ENCODE results near the gene CTNND2.

CTNND2 gene

GRCh38 chr5:11504065-11504885, 400.0 kb downstream of the CTNND2 start:
- no peak for DNase-seq (ENCODE audit: low read depth)

GRCh38 chr5:11502783-11503182, 401.5 kb downstream of the CTNND2 start:
- H3K4me3 ChIP-seq (ENCODE audit: low read depth, low read length) = no peak overlapping the region
- no peak for TF ChIP-seq CTCF (conservative IDR thresholded peaks at IDR 0.05; ENCODE audit: low read depth, low read length)

More at GRCh38 chr5:11504065-11504885, 400.0 kb downstream of the CTNND2 start:
- no peak for TF ChIP-seq CTCF (conservative IDR thresholded peaks at IDR 0.05; ENCODE audit: low read depth, low read length)
- H3K4me3 ChIP-seq (ENCODE audit: low read depth, low read length) = no peak overlapping the region

GRCh38 chr5:11497651-11498050, 406.6 kb downstream of the CTNND2 start:
- no peak for DNase-seq (ENCODE audit: low read depth)
- no peak overlapping the region for H3K4me3 ChIP-seq (ENCODE audit: low read depth, low read length)
- TF ChIP-seq CTCF (conservative IDR thresholded peaks at IDR 0.05; ENCODE audit: low read depth, low read length) = no peak

More at GRCh38 chr5:11502783-11503182, 401.5 kb downstream of the CTNND2 start:
- no peak for DNase-seq (ENCODE audit: low read depth)

- DNase-seq (ENCODE audit: low read depth) = no peak
- no peak overlapping the region for H3K4me3 ChIP-seq (ENCODE audit: low read depth, low read length)
- TF ChIP-seq CTCF (conservative IDR thresholded peaks at IDR 0.05; ENCODE audit: low read depth, low read length) = no peak
Observed at GRCh38 chr5:11496137-11496719, 408.0 kb downstream of the CTNND2 start.

- peak; percentile 45 for TF ChIP-seq CTCF (conservative IDR thresholded peaks at IDR 0.05; ENCODE audit: low read depth, low read length)
- H3K4me3 ChIP-seq (ENCODE audit: low read depth, low read length) = no peak overlapping the region
- DNase-seq (ENCODE audit: low read depth) = peak; percentile 12
Observed at GRCh38 chr5:11494340-11494739, 409.9 kb downstream of the CTNND2 start.

GRCh38 chr5:11491404-11492075, 412.7 kb downstream of the CTNND2 start:
- no peak overlapping the region for H3K4me3 ChIP-seq (ENCODE audit: low read depth, low read length)
- DNase-seq (ENCODE audit: low read depth) = no peak
- no peak for TF ChIP-seq CTCF (conservative IDR thresholded peaks at IDR 0.05; ENCODE audit: low read depth, low read length)
